GM11168 (cell line): Measurements from ENCODE around the gene SPG21.

ENCODE experiments used
- in situ Hi-C: fragments of 300-500 bp; cut with MboI; formaldehyde crosslinking; loops from one replicate; pipeline ENCODE4 v1.12.0; 2022; ENCODE audit warnings: low sequenced_read_pairs; ENCODE audit not compliant: unreplicated experiment

Gene SPG21

DNA sequence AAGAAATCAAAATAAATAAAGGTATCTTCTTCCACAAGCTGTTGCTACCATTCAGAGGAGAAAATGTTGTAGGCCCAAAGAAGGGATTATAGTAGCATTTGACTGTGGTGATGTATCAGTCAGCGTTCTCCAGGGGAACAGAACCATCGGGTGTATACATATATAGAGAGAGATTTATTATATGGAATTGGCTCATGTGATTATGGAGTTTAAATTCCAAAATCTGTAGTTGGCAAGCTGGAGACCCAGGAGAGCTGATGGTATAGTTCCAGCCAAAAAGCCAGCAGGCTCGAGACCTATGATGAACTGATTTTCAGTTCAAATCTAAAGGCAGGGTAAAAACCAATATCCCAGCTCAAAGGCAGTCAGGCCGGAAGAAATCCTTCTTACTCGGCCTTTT lies 7.4 kb upstream of the SPG21 start:
- in situ Hi-C loops, result no loop called here

DNA sequence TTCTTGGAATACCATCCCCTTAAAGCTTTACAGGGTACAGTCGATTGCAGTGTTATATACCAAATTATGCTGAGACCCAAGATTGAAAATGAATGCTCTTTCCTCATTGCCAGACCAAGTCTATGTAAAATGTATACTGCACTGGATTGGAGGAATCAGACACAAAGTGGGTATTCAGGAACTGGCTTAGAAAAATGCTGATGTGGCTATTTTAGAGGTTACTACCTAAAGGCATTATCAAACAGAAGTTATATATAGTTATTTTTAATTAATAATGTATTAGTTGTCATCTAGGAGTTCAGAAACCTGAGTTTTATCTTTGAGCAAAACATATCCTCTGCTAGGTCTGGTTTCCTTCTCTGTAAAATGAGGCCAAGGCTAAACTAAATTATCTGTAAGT lies 3.6 kb upstream of the SPG21 start:
- in situ Hi-C loops, result no loop called here

DNA sequence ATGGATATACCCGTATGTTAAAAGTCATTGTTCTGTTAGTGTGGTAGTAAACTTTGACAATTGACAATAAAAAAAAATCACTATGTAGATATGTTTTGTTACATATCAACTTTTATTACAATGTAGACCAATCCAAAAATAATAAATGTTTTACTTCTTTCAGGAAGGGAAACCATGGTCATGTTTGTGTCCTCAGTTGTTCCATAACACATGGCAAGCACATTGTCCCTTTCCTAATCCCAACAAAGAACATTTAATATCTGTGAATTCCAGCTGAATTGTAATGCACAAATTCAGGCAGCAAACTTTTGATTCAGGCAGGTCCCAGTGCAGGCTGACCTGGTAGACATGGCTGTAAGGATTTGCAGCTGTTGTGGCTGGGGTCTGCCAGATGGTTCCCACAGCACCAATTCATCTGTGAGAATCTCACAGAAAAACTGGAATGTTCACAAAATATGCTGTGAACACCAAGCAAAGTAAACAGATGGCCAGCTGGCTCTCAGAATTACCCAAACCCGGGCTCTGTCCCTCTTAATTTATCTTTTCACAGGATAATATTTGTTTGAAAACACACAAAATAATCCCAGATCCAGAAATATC lies 1.9 kb upstream of the SPG21 start:
- in situ Hi-C loops, result no loop called here

DNA sequence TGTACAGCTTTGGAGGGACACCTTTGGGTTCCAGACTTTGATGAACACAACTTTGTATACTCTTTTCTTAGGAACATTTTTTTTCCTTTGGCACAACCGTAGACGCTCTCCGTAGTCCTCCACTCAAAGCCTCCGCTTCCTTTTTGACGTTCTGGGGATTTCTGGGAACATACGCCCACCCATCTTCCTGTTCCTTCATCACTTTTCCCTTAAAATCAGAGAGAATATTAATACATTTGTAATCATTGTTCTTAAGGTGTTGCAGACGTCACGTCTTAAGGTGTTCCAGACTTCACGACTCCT lies 405 bp upstream of the SPG21 start:
- in situ Hi-C loops, result no loop called here

DNA sequence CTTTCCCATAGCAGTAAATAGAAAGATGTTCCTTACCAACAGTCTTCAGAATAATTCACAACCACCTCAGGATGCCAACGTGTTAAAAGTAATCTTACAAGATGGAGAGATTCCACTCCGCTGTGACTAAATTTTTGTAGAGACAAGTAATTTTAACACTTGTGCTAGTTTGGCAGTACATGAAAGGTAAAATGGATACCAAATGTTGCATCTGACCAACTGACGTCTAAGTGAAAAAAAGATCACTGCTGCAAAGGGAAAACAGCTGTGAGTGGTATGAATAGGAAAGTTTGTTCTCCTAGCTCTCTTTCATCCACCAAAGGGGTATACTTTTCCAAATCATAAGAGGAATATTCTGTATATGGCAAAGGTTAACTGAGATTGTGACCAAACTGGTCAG lies 2.6 kb downstream of the SPG21 start:
- in situ Hi-C loops, result no loop called here

DNA sequence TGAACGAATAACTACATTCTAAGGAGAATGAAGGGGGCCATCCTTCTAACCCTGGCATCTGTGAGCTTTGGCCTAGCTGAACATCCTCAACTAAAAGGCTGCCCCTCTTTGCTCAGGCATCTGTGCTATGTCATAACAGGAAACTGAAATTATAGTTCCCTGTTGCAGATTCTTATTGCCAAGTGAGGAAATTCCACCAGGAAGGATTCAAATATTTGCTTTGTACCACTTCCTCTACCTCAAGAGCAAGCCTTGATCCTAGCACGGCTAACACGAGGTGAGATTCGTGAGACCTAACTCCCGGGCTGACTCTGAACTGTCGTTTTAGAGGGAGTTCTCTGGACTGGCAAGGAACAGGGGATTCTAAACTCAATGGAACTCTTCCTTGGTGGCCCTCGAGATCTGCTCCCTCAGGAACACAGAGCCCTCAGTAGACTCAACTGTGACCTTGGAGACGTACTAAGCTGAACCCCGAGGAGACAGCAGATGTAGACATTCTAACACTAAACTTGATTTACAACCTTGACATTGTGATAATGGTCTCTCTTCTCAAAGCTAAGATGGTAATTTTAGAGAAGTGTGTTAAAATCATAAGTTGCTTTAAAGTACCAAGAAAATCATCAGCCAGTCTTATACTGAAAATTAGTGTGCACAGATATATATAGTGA lies 4.2 kb downstream of the SPG21 start:
- in situ Hi-C loops, result no loop called here

DNA sequence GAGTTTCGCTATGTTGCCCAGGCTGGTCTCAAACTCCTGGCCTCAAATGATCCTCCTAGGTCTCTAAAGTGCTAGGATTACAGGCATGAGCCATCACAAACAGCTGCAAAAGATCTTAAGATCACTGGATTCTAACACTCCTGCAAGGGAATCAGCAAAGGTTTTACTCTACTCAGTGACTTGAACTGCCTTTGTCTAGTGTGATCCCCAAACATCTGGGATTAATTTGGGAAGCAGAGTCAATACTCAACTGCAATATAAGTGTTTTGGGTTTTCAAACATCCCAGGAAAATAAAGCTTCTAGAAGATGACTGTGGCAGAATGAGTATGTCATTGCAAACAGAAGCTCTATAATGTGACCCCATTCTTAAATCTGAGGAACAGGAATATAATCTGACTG lies 7.2 kb downstream of the SPG21 start:
- in situ Hi-C loops, result no loop called here

DNA sequence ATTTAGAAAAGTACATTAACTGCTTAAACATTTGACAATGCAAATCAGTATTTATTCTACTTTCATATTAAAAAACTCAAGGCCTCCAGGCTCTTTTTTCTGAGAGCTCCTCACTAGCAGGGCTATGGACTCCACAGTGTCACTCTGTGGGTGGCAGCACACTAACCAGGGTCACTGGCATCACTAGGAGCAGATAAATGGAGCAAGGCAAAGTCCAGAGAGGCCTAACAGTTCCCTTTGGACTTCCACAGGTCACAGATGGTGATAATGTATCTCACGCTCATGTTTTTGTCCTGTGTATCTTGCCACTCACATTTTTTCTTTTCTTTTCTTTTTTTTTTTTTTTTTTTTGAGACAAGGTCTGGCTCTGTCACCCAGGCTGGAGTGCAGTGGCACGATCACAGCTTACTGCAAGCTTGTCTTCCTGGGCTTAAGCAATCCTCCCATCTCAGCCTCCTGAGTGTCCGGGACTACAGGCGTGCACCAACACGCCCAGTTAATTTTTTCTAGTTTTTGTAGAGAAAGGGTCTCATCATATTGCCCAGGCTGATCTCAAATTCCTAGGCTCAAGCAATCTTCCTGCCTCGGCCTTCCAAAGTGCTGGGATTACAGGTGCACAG lies 7.8 kb downstream of the SPG21 start:
- in situ Hi-C loops, result no loop called here

DNA sequence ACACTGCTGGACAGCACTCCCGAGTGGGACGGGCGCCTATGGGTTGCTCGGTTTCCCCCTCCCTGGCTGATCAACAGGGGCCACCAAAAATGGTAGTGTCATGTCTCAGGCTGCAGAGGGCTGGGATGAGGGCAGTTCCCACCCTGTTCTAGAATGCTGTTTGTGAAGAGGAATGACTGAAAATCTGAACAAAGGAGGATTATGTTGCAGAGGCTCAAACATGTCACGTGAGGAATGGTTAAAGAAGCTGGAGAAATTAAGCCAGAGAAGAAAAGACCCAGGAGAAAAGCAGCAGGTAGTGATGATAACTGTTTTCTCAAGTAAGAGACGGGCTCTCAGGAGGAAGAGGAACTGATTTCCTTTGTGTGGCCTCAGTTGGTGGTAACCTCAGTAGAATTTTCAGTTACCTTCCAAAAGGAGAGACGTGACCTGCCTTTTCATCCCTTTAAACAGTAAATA lies 10.4 kb downstream of the SPG21 start:
- in situ Hi-C loops, result no loop called here

DNA sequence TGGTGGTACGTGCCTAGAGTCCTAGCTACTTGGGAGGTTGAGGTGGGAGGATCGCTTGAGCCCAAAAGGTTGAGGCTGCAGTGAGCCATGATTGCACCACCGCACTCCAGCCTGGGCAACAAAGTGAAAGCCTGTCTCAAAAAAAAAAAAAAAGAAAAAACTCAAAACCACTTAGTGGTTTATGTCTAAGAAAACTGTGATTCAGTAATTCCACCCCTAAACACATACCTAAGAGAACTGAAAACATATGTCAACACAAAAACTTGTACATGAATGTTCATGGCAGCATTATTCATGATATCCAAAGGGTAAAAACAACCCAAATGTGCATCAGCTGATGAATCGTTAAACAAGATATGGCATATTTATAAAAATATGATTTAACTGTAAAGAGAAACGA lies 14.3 kb downstream of the SPG21 start:
- in situ Hi-C loops, result no loop called here

DNA sequence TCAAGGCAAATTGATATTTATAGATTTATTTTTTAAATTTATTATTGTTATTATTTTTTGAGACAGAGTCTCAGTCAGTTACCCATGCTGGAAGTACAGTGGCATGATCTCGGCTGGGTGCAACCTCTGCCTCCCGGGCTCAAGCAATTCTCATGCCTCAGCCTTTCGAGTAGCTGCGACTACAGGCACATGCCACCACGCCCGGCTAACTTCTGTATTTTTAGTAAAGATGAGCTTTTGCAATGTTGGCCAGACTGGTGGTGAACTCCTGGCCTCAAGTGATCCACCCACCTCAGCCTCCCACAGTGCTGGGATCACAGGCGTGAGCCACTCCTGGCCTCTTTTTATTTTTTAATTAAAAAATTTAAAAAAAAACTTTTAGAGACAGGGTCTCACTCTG lies 19.0 kb downstream of the SPG21 start:
- in situ Hi-C loops, result no loop called here

DNA sequence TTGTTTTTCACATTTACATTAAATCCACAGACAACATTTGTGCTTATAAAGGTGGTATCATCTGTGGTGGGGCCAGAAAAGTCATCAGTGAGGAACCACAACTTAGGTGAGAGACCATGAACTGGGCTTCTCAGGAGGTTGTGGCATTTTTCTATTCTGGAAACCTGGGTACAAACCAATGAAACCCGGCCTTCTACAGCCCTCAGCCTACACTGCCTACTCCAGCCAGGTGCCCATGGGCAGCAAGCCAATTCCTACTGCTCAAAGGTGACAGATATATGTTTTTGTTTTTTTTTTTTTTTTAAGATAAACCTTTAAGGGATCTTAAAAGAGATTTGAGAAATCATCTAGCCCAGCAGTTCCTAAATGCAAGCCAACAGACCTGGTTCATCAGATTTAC lies 20.3 kb downstream of the SPG21 start:
- in situ Hi-C loops, result no loop called here

DNA sequence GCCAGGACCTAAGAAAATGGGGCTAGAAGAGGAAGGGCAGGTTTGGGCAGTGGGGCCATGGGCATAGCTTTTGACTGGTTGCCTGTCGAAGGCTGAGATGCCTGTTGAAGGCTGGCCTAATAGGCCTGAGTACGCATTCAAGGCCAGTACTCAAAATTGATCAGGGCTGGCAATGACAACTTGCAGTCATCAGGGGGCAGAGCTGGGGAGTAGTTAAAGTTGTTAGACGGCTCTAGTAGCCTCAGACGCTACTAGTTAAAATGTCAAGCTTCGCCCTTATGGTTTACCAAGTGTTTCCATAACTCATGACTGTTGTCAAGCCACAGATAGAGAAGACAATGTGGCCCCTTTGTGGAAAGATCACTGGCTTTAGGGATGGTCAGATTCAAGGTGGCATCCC lies 28.7 kb downstream of the SPG21 start:
- in situ Hi-C loops, result no loop called here

DNA sequence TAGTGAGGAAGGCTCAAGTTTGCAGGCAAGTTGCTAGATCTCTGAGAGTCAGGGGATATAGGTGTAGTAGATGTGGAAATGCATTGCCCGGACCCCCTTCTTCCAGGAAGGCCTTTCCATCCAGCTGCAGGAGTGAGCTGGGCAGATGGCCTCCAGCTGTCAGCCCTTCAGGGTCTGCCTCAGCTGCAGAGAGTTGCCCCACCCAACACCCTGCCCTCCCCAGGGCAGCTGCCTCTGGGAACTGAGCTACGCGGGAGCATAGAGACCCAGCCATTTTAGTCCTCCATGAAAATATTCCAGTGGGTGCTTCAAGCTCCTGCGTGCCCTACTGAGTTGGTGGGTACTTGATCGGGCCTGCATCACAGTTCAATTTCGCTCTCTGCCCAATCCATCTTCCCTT lies 29.6 kb downstream of the SPG21 start:
- in situ Hi-C loops, result no loop called here

DNA sequence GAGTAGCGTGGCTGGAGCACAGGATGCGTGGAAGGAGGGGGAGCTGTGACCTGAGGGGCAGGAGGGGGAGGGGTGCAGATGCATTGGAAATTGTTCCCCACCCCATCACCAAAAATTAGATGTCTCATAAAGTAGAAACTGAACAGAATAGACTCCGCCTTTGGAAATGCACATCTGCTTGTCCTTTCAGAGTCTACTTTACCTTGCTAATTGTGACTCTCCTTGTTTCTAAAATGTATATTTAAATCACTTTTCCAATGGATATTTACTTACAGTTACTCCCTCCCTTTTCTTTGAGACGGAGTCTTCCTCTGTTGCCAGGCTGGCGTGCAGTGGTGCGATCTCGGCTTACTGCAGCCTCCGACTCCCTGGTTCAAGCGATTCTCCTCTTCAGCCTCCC lies 30.6 kb downstream of the SPG21 start:
- in situ Hi-C loops, result no loop called here

DNA sequence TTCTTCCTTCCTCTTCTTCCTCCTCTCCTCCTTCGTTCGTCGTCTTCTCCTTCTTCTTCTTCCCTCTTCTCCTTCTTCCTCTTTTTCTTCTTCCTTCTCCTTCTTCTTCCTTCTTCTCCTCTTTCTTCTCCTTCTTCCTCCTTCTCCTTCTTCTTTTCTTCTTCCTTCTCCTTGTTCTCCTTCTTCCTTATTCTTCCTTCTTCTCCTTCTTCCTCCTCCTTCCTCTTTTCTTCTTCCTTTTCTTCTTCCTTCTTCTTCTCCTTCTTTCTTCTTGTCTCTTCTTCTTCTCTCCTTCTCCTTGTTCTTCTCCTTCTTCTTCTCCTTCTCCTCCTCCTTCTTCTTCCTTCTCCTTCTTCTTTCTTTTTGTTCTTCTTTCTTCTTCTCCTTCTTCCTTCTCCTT lies 35.3 kb downstream of the SPG21 start:
- in situ Hi-C loops, result no loop called here

DNA sequence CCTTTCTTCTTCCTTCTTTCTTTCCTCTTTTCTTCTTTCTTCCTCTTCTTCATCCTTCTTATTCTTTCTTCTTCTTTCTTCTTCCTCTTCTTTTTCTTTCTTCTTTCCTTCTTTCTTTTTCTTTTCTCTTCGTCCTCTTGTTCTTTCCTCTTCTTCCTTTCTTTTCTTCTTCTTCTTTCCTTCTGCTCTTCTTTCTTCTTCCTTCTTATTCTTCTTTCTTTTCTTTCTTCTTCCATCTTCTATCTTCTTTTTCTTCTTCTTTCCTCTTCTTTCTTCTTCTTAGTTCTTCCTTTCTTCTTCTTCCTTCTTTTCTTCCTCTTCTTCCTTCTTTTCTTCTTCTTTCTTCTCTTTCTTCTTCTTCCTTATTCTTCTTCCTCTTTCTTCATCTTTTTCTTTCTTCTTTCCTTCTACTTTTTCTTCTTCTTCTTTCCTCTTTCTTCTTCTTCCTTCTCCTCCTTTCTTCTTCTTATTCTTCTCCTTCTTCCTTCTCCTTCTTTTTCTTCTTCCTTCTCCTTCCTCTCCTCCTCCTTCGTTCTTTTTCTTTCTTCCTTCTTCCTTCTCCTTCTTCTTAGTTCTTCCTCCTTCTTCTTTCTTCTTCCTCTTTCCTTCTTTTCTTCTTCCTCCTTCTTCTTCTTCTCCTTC lies 37.8 kb downstream of the SPG21 start:
- in situ Hi-C loops, result no loop called here

DNA sequence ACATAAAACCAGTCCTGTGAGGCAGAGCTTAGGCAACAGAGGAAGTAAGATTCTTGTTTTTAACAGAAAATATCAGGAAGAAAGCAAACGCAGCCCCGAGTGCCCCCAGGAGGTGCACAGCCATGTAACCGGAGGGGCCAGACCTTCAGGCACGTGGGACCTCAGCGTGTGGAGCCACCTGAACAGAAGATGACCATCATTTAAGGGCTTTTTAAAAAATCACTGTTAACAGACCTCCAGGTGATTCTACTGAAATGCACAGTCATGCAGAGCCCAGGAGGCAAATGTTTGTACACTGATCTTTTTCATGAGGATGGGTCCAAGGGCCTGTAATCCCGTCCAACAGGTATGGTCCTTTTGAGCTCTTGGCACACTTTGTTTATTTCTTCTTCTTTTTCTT lies 38.8 kb downstream of the SPG21 start:
- in situ Hi-C loops, result no loop called here

DNA sequence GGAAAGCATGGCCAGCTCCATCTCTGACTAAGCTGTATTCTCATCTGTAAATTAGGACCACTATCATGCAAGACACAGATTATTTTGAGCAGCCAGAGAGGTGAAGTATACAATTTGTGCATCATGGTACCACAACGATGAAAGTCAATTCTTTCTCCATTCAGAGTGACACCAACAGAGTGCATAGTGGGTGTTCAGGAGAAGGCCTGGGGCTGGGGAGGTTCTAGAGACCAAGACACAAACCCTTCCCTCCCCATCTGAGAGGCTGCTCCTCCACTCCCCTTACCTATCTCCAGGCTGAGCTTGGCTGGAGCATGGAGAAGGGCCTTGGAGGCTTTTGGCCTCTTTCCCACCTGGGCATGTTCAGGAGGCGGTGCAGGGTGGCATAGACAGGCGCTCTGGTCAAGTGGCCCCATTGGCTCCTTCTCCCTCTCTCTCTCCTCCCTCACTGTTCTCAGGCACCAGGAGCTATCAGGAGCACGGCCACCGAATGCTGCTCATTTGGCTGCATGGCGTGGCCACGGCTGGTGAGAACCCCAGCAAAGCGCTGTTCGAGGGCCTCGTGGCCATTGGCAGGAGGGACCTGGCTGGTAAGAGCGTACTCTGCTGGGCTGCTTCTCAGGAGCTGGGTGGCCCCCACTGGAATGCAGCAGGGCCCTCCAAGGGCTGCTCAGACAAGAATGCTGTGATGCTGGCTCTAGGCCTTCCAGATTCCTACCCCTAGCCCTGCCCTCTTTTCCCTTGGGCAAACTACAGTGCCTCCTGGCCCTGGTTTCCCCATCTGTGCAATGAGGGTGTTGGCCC lies 40.1 kb downstream of the SPG21 start:
- in situ Hi-C loops, result no loop called here

DNA sequence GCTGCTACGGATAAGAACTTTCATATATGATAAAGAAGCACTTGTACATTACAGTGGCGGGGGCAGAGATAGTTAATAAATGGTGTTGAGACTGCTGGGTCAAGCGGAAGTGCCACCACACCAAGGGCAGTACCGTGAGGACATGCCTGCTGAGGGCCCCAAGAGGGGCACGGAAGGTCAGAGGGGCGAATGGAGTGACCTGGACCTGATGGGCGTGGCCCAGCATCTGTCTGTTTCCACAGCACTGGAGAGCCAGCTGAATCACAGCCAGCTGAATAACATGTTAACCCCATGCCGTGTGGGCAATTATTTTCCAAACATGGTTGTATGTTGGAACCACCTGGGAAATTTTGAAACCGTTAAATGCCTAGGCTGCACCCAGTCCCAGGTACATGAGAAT lies 40.8 kb downstream of the SPG21 start:
- in situ Hi-C loops, result no loop called here

DNA sequence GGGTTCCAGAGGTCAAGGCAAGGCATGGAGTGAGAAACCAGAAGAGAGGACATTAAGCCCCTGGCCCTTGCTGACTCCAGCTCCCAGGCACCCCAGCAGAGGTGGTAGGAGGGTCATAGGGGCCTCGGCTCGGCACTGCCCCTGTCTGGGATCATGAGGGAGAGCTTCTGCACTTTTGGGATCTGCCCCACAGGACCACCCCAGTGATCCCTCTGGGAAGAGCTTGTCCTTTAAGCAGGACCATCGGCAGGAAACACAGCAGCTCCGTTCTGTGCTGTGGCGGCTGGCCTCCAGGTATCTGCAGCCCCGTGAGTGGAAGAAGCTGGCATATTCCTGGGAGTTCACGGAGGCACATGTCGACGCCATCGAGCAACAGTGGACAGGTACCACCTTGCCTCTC lies 42.5 kb downstream of the SPG21 start:
- in situ Hi-C loops, result no loop called here
